Inflammatory macrophage (primary cell): ENCODE data around the gene ERN1.
"Not testable (repeated sequence)": the region's sequence is repeated elsewhere in the genome, so short reads cannot be mapped to it uniquely, and the experiment has no call there.

Source experiments
- DNase-seq, 2 donors: peaks; one replicate each; pipeline ENCODE4 v3.0.0-alpha.2; 2020 to 2022

The ERN1 gene

GRCh38 chr17:64022611-64023063, 107.3 kb downstream of the ERN1 start:
- DNase-seq, result peak in 1 of 2 donors; percentile 56

GRCh38 chr17:64020056-64020766, 109.7 kb downstream of the ERN1 start, which contains the start of gene ICAM2:
Gene ICAM2, minus strand, starts transcription at chr17:64020633. Its CDS starts 13,942 bp downstream, at chr17:64006691.
- DNase-seq, result peak; percentile 31 to 80

GRCh38 chr17:64019551-64019961, 110.4 kb downstream of the ERN1 start:
- DNase-seq, result not testable (repeated sequence)

GRCh38 chr17:64017381-64017980, 112.5 kb downstream of the ERN1 start:
- DNase-seq, result no peak

GRCh38 chr17:64016974-64017373, 113.0 kb downstream of the ERN1 start:
- no peak for DNase-seq

- no peak for DNase-seq
Observed at GRCh38 chr17:64016231-64016784, 113.6 kb downstream of the ERN1 start.

- no peak for DNase-seq
Observed at GRCh38 chr17:64015447-64015846, 114.5 kb downstream of the ERN1 start.

- peak; percentile 79 to 80 for DNase-seq
Observed at GRCh38 chr17:64009571-64010402, 120.2 kb downstream of the ERN1 start.

- DNase-seq, result peak in 1 of 2 donors; percentile 17
Observed at GRCh38 chr17:64008830-64009229, 121.1 kb downstream of the ERN1 start.

- no peak for DNase-seq
Observed at GRCh38 chr17:64008346-64008745, 121.6 kb downstream of the ERN1 start.

GRCh38 chr17:64007838-64008282, 122.1 kb downstream of the ERN1 start:
- no peak for DNase-seq

GRCh38 chr17:64007089-64007837, 122.7 kb downstream of the ERN1 start:
- not testable (repeated sequence) for DNase-seq

GRCh38 chr17:64006361-64007088, 123.4 kb downstream of the ERN1 start:
- DNase-seq, result no peak

- no peak for DNase-seq
Observed at GRCh38 chr17:64005734-64006167, 124.2 kb downstream of the ERN1 start.

- no peak for DNase-seq
Observed at GRCh38 chr17:64004903-64005733, 124.8 kb downstream of the ERN1 start.

GRCh38 chr17:64004218-64004770, 125.7 kb downstream of the ERN1 start:
- no peak for DNase-seq

GRCh38 chr17:64003526-64004121, 126.3 kb downstream of the ERN1 start:
- no peak for DNase-seq

- DNase-seq, result no peak
Observed at GRCh38 chr17:64002658-64003525, 127.1 kb downstream of the ERN1 start.
